GM04504 (cell line): ENCODE data around the gene IGSF3.

Experiments used
- DNase-seq: peaks from one replicate; pipeline ENCODE4 v3.0.0-alpha.2; 2012; ENCODE audit warnings: low read depth

IGSF3 gene

DNA sequence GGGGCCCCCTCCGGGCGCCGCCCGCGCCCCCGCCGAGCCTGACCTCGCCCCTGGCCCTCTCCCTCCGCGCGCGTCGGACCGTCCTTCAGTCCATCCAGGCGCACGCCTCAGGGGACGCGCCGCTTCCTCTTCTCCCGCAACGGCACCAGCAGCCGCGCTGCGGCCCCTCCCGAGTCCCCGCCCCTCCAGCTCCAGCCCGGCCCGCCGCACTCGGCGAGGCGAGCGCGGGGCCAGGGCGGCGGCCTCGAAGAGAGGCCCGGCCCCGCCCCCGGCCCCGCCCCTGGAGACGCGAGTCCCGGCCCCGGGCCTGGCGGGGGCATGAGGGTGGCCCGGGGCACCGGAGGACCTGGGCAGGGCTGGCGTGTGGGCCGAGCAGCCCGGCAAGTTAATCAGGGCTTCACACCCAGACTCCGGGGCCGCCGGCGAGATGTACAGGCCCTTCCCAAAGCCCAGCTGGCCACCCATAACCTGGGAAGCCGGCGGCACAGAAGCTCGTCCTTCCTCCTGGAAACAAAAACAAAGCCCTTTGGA is at the start of gene IGSF3:
IGSF3 (minus strand) TSS at position 159 of the 531 bp plus-strand sequence. CDS start 1,407 bp downstream, outside the sequence.
- DNase-seq, result no peak

DNA sequence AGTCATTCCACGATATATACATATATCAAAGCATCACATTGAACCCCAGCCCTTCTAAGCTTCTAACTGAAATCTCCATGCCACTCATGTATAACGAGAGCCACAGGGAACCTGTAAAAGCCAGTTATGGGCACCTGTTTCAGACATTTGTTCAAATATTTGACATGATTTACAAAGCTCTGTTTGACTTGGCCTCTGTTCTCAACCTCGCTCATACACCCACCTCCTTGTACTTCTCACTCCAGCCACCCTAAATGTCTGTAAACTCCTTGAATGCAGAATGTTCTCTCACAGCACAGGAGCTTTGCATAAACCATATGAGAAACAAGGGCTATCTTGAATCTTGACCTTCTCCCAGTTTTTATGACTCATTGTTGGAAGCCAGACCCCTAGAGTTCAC is 49.8 kb upstream of the IGSF3 start:
- no peak for DNase-seq

DNA sequence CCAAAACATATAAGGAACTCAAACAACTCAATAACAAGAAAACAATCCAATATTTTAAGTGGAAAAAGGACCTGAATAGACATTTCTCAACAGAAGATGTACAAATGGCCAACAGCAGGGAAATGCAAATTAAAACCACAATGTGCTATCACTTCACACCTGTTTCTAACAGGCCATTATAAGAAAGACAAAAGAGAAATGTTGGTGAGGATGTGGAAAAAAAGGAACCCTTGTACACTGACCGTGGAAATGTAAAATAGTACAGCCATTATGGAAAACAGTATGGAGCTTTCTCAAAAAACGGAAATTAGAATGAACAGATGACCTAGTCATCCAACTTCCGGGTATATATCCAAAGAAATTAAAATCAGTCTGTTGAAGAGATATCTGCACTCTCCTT is 48.9 kb upstream of the IGSF3 start:
- no peak for DNase-seq

DNA sequence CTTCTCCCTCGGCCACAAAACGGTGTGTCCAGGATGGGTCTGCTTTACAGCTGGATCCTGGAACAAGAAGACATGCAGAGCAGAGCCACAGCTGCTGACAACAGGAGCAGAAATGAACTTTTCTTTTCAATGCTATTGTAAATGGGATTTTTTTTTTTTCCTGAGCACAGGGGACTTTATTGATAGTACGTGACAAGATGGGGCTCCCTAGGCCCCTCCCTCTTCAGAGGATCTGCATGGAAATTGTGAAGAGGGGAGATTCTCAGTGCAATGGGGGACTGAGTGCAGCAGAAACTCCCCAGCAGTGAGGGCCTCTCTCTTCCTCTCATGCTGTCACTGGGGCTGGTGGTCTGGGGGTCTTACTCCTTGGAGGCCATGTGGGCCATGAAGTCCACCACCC is 45.9 kb upstream of the IGSF3 start:
- DNase-seq, result no peak

DNA sequence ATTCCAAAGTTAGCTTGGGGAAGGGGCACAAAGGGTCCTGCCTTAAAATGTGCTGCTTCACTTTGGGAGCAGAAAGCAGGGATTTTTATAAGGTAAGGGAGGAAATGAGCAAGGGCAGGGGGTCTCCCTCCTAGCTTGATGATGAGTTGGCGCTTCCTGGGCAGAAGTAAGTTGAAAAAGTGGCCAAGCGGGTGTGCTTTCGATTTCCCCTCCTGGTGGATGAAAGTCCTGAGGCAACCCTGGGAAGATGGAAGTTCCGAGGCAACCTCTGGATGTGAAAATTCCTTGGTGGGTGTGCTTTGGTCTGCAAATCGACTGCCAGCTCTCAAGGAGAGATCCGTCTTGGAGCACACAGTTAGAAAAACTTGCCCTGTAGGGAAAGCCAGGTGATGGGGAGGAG is 45.0 kb upstream of the IGSF3 start:
- no peak for DNase-seq

DNA sequence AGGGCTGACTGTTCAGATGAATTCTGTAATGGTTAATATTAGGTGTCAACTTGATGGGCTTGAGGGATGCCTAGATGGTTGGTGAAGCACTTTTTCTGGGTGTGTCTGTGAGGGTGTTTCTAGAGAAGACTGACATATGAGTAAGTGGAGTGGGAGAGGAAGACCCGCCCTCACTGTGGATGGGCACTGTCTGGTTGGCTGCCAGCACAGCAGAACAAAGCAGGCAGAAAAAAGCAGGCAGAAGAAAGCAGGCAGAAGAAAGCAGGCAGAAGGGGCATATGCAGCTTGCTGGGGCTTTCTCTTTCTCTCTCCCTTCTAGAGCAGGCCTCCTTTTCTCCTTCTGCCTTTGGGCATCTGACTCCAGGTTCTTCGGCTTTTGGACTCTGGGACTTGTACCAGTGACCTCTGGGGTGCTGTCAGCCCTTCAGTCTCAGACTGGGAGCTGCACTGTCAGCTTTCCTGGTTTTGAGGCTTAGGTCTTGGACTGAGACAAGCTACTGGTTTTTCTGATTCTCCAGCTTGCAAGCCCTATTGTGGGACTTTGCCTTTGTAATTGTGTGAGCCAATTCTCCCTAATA is 43.8 kb upstream of the IGSF3 start:
- DNase-seq, result no peak

DNA sequence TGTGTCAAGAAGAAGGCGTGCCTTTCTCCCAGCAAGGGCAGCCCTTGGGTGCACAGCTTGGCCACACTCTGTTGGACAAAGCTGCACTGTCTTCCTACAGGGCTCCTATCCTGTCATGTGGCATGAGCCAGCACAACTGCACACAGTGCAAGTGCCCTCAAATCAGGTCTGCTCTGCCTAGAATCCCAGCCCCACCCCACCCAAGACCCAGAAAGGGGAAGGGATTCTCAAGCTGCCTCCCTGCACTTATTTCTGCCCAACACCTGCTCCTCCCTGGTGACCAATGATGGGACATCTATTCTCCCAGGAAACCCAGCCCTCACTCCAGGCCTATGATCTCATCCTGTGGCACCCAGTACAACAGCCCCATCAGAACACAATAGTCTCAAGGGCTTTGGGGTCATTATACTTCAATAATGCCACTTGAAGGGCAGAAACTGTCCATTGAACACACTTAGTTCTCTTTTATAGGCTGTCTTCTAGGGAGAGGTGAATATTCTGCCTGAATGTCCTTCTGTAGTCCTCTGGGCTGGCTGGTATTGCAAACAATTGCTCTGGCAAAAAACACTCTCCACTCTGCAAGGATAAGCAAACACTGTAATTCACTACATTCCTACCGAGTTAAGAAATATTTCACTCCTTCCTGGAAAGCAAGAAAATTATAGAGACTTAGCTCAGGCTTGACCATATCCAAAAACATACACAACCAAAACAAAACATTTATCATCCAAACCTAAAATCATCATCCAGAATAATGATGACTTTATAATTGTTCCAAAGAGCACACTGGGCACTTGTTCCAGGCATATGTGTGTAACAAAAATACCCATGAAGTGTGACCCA is 43.1 kb upstream of the IGSF3 start:
- no peak for DNase-seq

DNA sequence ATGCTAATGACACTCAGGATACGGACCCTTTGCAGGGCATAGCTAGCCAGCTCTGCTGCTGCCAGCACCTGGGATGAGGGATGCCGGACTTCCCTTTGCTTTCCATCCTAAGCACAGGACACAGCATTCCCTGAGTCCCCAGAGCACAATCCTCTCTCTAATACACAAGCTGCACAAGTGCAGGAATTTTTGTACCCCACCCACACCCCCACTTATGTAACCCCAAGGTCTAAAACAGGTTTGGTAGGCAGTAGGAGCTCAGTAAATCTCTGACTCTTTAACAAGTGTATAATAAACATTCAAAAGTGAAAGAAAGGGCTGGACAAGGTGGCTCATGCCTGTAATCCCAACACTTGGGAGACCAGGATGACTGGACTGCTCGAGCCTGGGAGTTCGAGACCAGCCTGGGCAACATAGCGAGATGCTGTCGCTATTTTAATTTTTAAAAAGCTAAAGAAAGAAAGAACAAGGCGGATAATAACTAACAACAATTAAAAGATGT is 42.2 kb upstream of the IGSF3 start:
- DNase-seq, result no peak

DNA sequence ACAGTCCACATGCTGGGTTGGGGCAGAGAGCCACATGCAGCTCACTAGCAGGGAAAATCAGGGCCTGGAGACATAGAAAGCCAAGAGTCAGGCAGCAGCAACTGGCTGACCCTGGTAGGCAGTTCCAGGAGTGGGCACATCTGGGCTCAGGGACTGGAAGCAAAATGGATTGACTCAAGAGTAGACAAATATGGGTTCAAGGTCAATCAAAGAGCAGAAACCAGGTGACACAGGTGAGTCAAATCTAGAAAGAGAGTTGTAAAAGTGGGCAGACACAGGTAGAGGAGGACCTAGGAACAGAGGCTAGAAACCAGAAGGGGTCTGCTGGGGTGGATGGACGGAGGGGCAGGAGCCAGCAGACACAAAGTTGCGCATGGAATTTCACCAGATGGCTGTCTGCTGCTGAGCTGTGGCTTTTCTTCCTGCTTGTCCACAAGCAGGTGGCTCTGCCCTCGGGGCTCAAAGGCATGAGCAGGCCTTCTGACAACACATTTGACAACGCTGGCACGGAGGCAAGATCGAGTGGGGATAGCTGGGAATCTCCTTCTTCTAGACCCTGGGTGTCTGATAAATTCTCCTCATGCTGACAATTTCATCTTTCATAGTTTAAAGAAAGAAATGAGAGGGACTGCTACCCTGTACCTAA is 40.8 kb upstream of the IGSF3 start:
- DNase-seq, result no peak

DNA sequence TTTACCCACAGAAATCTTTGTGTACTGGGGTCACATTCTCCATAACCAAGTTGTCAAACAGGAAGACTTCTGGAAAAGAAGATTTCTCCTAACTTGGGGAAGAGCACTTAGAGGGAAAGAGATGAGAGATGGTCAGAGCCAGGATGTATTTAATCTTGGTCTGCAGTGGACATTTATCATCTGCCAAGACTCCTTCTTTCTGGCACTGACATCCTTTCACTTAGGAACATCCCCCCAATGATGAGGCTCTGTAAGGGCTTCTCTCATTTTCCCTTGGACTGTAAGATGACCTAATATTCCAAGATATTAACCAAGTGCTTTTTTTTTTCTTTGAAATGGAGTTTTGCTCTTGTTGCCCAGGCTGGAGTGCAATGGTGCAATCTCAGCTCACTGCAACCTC is 39.3 kb upstream of the IGSF3 start:
- no peak for DNase-seq

DNA sequence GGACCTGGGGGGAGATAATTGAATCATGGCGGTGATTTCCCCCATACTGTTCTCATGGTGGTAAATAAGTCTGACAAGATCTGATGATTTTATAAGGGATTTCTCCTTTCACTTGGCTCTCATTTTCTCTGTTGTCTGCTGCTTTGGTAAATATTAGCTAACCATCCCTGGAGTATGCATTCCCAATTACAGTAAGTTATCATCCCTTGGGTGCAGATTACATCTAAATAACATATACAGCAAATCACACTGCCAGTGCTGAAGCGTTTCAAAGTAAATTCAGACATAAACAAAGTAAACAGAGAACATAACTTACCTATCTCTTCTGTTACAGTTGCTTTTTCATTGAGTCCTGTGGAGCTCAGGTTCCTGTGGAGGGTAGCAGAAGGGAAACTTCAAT is 38.6 kb upstream of the IGSF3 start:
- DNase-seq, result no peak

DNA sequence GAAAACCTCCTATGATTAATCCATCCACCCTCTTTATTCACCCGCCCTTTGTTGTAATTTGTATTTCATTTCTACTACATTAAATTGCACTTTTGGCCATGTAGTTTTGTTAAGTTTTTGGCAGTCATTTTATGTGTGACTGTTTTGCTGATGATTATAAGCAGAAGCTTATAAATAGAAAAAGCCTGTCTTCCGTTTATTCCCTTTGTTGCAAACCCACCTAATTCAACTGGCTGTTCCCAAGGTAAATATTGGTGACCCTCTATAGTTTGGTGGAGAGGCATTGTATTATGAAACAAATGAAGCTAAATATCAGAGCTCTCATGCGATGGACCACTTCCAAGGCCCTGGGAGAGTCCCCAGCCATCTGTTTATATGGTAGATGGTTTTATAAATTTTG is 36.7 kb upstream of the IGSF3 start:
- DNase-seq, result no peak

DNA sequence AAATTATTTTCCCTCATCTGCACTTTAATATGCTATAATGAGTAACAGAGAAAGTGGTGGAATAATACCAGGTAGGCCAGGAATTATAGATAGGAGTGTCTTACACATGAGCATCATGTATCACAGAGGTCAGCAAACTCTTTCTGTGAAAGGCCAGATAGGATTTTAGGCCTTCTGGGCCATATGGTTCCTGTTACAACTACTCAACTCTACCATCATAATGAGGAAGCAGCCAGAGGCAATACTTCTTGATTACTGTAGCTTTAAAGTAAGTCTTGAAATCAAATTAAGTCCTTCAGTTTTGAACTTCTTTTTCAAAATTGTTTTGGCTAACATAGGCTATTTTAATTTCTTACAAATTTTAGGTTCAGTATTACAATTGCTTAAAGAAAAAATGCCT is 32.1 kb upstream of the IGSF3 start:
- no peak for DNase-seq

DNA sequence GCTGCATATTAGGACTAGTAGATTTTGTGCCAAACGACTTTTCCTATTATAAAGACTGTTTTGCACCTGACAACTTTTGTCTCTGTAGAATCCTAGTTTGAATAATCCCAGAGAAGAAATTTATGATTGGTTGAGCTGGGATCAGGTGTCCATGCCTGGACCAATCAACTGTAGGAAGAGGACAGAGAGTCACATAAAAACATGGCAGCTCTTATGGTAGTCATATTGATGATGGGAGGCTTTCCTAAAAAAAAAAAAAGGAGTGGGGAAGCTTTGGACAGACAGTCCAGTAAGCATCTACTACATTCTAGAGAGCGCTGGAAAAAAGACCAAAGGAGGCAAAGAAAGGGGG is 30.7 kb upstream of the IGSF3 start:
- no peak for DNase-seq

DNA sequence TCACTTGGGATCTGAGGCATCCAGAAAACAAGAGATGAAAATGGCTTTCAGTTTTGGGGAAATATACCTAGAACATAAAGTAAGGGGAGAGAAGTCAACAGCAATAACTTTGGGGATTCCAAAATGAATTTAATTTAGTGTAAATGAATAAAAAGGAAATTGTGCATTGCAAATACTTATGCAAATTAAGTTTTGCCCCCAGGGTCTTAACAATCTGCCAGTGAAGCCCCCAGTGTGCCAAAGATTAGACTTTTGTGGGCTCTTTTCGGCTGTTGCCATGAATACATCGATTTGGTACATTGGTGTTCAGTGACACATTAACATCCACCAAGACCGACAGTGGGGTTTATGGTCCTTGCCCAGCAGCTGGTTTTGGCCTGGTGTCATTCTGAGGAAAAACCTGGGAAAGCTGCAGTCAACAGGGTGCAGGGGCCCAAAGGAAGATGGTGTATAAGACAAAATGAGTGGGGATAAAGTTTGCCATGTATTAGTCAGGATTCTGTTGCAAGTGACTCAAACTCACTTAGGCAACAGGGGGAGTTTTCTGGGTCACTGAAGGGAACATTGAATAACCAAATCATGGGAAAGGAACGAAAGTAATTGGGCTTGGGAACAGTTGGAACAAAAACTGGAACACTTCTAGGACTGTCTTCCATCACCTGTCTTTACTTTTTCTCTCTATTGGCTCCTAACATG is 30.2 kb upstream of the IGSF3 start:
- DNase-seq, result no peak

DNA sequence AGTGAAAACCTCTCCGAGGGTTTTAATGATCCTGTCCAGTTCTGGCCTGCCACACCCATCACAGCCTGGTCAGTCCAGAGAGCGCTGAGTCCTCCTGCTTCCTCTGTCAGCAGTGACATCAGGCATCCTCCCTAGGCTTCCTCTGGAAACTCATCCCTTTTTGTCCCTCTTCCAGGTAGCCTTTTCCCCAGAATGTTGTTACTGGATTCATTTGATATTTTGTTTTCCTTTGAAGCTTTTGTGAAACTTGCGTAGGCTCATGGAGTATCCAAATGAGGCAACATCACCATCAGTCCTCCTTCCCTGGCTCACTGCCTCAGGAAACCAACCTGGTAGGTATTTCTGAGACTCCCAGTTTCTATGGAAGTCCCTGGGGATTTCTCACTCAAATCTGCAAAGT is 27.0 kb upstream of the IGSF3 start:
- no peak for DNase-seq

DNA sequence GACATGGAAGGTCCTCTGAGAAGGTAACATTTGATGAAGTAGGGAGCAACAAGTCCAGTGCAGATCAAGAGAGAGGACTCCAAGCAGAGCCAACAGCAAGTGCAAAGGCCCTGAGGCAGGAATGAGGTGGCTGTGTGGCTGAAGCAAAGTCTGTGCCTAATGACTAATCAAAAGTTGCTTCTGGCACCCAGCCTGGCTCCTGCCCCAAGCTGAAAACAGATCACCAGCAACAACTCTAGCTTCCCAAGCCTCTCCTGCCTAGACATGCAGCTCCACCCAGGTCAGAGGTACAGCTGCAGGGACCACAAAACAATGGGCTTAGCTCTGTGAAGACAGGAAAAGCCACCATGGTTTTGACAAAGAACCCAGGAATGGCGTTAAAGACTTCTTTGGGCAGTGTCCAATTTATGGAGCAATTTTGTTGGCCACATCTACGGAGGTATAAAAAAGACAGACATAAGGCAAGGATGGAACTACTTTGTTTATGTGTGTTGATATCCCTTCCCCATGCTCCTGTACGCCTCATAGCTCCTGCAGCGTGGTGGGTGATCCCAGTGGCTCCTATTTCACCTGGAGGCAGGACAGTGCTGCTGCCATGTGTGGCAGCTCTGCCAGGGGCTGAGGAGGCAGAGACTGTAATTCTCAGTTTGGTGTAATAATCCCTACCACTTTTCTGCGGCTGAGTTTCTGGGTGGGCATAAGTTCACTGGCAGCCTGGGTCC is 26.4 kb upstream of the IGSF3 start:
- no peak for DNase-seq

DNA sequence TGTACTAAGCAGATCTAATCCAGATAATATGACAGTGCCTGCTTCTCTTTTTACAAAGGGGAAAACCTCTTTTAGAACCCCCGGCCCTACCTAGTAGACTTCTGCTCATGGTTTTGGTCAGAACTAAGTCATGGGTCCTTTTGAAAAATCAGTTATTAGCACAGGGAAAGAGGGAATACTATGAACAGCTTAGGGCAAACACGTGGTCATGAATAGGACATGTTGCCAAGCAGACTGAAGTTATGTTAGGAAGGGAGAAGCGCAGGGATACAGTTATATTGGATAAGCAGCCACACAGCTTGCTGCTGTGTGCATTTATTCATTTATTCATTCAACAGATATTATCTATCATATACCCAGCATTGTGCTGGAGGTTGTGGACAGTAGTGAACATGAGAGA is 25.3 kb upstream of the IGSF3 start:
- DNase-seq, result no peak

DNA sequence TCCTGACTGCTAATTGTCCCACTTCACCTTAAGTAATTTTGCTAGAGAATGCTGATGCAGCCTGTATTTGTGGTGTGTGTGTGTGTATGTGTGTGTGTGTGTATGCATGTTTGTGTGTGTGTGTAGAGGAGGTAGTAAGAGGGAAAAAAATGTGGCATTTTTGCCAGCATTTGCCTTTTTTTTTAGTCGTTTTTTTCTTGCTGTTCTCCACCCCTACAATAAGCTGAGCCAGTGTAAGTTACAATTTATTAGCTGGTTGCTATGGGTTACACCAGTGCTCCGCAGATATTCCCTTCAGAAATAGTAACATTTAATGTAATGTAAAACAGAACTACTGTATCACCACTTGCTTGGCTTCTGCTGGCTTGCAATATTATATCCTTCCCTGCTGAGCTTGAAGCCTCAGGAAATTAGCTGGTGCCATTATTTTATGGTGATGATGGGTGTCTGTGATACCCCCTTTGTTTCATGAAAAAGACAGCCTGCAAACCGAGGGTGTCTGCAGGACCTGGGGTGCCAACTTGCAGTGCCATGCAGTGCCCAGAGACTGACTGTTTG is 23.4 kb upstream of the IGSF3 start:
- DNase-seq, result no peak

DNA sequence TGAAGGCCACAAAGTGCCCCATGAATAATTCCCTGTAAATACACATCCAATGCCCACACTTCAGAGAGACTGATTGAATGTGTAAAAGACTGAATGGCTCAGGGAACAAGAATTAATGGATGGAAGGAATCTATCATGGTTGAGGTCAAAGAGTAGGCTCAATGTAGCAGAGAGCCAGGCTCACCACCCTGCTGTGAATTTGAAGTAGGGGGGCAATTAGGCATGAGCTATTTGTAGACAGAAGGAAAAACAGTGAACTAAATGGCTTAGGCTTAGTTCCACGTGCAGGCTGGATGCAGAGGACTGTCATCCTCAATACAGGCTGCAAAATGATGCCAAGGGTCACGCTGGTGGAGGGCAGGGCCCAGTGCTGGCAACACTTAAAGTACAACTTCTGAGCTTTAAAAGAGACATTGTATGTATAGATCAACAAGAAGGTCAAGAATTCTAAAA is 22.9 kb upstream of the IGSF3 start:
- DNase-seq, result no peak

DNA sequence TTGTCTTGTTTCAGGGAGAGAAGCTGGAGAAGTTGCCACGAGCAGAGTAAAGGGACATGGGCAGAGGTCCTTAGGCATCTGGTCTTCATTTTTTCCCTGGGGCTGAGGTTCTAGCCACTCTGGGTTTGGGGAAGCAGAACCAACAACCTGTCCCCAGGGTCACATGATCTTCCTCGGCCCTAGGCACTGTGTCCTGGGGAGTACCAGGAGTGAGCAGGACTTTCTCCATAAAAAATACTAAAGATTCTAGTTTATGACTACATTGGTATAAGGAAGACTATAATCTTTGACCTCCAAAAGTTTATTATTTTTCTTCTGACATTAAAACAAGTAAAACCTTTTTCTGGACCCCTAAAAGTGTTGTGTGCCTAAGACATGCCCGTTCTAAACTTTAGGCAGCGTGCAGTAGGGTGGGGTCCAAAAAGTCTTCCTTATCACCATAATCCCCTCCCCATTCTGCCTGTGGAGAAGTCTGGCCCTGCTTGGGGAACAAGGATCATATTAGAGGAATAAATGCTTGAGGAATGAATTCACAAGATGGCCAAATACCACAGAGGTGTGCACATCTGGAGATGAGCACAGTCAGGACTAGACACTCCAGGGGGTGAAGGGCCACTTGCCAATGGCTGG is 19.3 kb upstream of the IGSF3 start:
- no peak for DNase-seq
